Activated CD4-positive, alpha-beta T cell treated with anti-CD3 and anti-CD28 coated beads, Interleukin-2, amount 10 ng/mL, durations not matched to agents 24 days and 14 days (primary cell): Measurements from ENCODE around the gene FRMD1. TPM values are rescaled to one million over a fixed set of nuclear protein-coding genes. Genes with fewer than 3 reads are reported as not detected.

Source experiments
- DNase-seq: peaks from one replicate; pipeline ENCODE4 v3.0.0; 2022
- H3K27ac Mint-ChIP-seq: one replicate; pipeline ENCODE4 v1.8.0; 2022; ENCODE audit warnings: mild to moderate bottlenecking, mixed read lengths
- H3K27me3 Mint-ChIP-seq: one replicate; pipeline ENCODE4 v1.8.0; 2022; ENCODE audit warnings: mixed read lengths
- H3K36me3 Mint-ChIP-seq: one replicate; pipeline ENCODE4 v1.8.0; 2022; ENCODE audit warnings: low read depth, mild to moderate bottlenecking, mixed read lengths
- H3K4me1 Mint-ChIP-seq: one replicate; pipeline ENCODE4 v1.8.0; 2021; ENCODE audit warnings: mixed read lengths
- H3K4me3 Mint-ChIP-seq: one replicate; pipeline ENCODE4 v1.8.0; 2022; ENCODE audit warnings: mild to moderate bottlenecking, moderate library complexity, mixed read lengths
- H3K9me3 Mint-ChIP-seq: one replicate; pipeline ENCODE4 v1.8.0; 2021; ENCODE audit warnings: mixed read lengths
- intact Hi-C: fragments of 100-400 bp; cut with micrococcal nuclease; formaldehyde crosslinking; loops from one replicate; pipeline ENCODE4 v1.15.1; 2023
- total RNA-seq: library from RNA; stranded (reverse); gene quantifications from 2 replicates; pipeline ENCODE4 v1.2.3, GENCODE V29; 2022

The FRMD1 gene
- not detected in 2 replicates for total RNA-seq

DNA sequence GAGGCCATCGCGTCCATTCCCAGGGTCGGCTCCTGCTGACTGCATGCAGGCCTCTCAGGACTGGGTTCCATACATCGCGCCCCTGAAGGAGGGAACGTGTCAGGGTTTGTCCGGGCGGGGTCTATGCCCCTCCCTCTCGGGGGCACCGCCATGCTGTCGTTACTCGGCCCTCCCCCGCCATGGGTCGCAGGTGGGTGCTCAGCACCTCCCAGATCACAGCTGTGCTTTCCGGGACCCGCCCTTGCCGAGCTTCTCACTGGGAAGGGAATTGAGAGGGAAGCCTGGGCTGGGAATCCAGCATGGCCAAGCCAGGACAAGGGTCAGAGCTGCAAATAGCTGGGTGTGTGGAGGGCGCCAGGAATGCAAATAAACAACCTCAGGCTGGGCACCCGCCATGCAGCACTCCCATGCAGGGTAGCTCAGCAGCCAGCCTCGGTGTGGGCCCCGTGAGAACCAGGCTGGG is at the start of gene FRMD1:
Gene FRMD1, minus strand, starts transcription at position 270 of the 463 bp plus-strand sequence. Its CDS starts 118 bp downstream, at position 152.
- Mint-ChIP-seq H3K27ac (no peak within 1 kb of the TSS), H3K4me3 (no peak within 1 kb of the TSS), H3K36me3 (no peaks in the 10 kb centered on the region), H3K9me3 (no peaks in the 10 kb centered on the region), H3K27me3 (no peaks in the 10 kb centered on the region), H3K4me1 (no peaks in the 10 kb centered on the region)
- no peak for DNase-seq
- intact Hi-C loops, result no loop called here

DNA sequence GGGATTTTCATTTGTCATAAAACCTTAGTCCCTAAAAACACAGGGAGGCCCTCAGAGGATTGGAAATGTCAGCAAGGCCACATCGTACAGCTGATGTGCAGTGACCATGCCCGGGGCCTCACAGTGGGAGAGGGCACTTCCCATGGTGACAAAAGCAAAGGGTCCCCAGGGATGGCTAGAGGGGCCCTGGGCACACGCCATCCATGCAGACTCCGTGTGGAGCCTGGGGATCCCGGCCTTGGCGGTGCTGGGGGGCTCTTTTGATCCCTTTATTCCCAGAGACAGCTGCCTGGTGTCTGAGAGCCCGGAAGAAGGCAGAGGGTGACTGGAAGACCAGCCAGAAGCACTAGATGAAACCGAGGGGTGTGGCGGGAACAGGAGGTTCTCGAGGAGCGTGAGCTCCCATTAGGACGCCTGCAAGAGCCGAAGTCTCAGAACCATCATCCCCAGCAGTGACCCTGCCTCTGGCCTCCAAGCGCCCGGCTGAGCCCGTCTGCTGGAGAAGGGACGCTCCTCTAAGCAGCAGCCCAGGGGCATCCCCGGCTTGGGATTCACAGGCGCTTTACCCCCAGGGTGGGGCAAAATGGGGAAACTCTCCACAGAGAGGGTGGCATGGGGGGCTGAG is 49.1 kb upstream of the FRMD1 start:
- H3K4me1 Mint-ChIP-seq, result no peaks in the 10 kb centered on the region
- H3K9me3 Mint-ChIP-seq, result peaks cover under 1% of the 10 kb centered on the region
- no peak overlapping the region for H3K4me3 Mint-ChIP-seq
- no peaks in the 10 kb centered on the region for H3K36me3 Mint-ChIP-seq
- H3K27ac Mint-ChIP-seq, result no peak overlapping the region
- intact Hi-C loops, result no loop called here
- H3K27me3 Mint-ChIP-seq, result peaks cover 12% of the 10 kb centered on the region
- DNase-seq, result no peak

DNA sequence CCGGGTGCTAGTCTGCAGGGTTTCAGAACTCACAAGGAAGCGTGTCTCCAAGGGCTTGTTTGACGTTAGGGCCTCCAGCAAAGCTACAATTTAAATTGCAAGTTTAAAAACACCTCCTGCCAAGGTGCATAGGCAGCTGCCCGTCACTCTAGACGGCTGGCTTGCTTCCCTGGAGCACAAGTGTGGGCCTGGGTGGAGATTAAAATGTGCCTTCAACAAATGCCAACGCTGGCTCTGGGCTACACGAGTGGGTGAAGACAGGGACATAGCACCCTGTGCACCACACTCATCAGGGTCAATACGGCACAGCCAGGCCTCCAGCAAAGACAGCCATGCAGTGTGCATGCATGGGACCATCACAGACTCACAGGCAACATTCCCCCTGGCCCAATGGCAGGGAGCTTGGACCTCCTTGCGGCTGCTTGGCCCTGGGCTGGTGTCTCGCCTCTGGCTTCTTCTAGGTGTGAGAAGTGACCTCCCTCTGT is 48.4 kb upstream of the FRMD1 start:
- H3K4me3 Mint-ChIP-seq, result no peak overlapping the region
- H3K36me3 Mint-ChIP-seq, result no peaks in the 10 kb centered on the region
- no peaks in the 10 kb centered on the region for H3K4me1 Mint-ChIP-seq
- peaks cover 8% of the 10 kb centered on the region for H3K27me3 Mint-ChIP-seq
- DNase-seq, result no peak
- no peak overlapping the region for H3K27ac Mint-ChIP-seq
- peaks cover 5% of the 10 kb centered on the region for H3K9me3 Mint-ChIP-seq
- intact Hi-C loops, result no loop called here

DNA sequence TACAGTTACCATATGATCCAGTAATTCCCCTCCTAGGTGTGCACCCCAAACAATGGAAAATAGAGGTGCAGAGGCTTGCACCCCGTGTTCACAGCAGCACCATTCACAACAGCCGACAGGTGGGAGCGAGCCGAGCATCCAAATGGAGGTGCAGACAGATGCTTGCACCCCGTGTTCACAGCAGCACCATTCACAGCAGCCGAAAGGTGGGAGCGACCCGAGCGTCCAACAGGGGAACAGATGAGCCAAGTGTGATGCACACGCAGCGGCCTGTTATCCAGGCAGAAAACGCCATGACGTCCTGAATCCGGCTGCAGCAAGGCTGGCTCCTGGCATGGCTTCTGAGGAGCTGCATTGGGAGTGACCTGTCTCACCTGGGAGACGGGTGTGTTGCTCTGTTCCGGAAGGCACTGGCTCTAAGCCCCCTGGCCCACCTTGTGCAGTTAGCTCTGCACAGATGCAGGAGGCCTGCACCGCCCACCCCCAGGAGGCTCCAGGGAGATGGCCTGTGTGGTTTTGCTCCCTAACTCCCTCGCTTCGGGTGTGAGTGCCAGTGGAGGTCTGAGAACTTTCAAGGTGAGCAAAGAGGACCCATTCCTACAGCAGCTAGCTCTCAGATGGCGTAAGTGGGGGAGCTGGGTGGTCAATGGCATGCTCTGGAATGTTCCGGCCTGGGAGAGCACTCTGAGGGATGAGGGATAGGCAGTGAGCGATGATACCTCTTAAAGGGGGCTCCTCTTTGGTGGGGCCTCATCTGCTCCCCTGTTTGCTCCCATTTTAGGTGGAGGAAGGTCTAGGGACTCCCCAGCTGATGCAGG is 47.8 kb upstream of the FRMD1 start:
- no peak overlapping the region for H3K4me3 Mint-ChIP-seq
- H3K36me3 Mint-ChIP-seq, result no peaks in the 10 kb centered on the region
- no peak for DNase-seq
- H3K27ac Mint-ChIP-seq, result no peak overlapping the region
- intact Hi-C loops, result no loop called here
- peaks cover 6% of the 10 kb centered on the region for H3K27me3 Mint-ChIP-seq
- H3K9me3 Mint-ChIP-seq, result peaks cover 5% of the 10 kb centered on the region
- H3K4me1 Mint-ChIP-seq, result no peaks in the 10 kb centered on the region

DNA sequence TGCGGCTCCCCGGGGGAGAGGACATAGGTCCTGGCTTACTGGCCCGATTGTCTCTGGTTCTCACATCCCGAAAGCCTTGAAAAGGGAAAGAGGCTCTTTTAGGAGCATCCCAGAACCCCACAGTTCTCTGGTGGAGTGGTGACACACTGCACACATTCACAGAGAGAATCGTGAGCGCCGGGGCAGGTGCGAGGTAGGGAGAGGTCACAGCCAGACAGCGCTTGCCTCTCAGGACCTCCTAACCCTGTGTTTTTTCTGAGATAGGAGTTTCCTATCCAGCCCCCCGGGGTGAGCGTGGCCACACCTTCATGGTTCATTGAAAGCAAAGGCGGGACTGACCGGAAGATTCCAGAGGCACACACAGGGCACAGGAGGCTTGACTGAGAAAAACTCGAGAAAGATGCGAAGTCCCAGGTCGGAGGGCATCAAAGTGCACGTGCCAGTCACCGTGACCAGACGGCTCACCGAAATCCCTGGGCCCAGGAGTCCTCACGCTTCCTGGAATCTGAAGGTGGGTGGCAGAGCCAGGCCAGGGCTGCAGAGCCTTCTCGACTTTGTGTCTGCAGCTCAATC is 46.5 kb upstream of the FRMD1 start:
- Mint-ChIP-seq H3K27ac (no peak overlapping the region), H3K4me1 (peaks cover 2% of the 10 kb centered on the region), H3K4me3 (no peak overlapping the region), H3K27me3 (no peaks in the 10 kb centered on the region), H3K9me3 (peaks cover 5% of the 10 kb centered on the region), H3K36me3 (no peaks in the 10 kb centered on the region)
- intact Hi-C loops, result no loop called here
- DNase-seq, result no peak

DNA sequence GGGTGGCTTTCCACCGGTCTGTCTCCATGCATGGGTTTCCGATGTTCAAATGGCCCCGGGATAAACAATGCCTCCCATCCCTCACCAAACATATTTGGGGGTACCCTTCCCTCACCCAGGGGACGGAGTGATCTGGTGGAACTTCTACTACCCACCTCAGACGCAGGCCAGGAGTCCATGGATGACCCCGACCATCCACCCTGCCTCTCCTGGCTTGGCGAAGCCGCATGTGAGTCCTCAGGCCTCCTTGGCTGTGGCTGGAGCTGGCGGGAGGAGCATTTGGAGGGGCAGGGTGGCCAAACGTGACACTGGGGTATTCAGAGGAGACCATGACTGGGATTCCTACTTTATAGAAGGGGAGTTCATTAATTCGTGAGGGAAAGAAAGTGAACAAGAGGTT is 45.9 kb upstream of the FRMD1 start:
- Mint-ChIP-seq H3K27me3 (no peaks in the 10 kb centered on the region), H3K4me3 (no peak overlapping the region), H3K27ac (no peak overlapping the region), H3K36me3 (no peaks in the 10 kb centered on the region), H3K4me1 (peaks cover 2% of the 10 kb centered on the region), H3K9me3 (peaks cover 5% of the 10 kb centered on the region)
- DNase-seq, result no peak
- intact Hi-C loops, result no loop called here

DNA sequence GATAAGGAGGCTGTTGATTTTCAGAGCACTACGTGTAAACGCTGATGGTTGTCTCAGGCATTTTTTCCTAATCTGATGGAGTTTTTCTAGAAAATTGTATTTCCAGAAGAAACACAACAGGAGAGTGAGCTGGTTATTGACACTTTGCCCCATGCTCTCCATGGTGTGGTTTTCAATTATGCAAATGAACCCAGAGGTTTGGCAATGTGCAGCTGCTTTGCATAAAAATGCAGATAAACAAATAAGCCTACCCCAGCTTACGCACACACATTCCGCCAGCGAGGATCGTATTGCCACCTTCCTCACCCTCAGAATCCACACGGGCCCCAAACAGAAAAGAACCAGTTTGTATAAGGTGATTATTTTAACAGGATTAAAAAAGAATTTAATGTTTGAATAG is 45.1 kb upstream of the FRMD1 start:
- H3K27ac Mint-ChIP-seq, result no peak overlapping the region
- H3K27me3 Mint-ChIP-seq, result no peaks in the 10 kb centered on the region
- peaks cover 2% of the 10 kb centered on the region for H3K4me1 Mint-ChIP-seq

DNA sequence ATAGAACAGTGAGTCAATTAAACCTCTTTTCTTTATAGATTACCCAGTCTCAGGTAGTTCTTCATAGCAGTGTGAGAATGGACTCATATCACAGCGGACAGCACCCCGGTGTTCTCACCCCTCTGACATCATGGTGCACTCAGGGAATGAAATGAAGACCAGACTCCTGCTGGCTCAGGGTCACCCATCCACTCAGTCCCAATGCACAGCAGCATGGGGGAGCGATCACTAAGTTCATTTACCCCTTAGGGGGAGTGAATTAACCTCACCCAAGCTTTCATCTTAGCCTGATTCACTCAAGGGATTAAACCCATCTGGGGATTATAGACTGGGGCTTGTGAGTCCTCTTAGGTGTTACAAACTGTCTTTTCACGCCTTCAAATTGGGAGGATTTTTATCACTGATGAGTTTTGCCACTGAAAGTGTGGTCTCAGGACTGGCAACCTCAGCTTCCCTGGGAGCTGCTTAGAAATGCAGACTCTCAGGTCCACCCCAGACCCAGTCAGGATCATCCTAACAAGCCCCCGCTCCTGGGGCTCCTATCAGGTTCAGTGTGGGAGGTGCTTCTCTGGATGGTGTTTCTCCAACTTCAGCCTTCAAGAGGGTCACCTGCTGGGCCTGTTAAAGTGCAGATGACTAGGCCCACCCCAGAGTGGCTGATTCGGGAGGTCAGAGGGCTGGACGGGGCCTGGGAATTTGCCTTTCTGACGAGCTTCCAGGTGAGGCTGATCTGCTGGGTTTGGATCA is 44.3 kb upstream of the FRMD1 start:
- Mint-ChIP-seq H3K27me3 (no peaks in the 10 kb centered on the region), H3K9me3 (peaks cover 5% of the 10 kb centered on the region), H3K27ac (no peak overlapping the region), H3K4me1 (peaks cover 2% of the 10 kb centered on the region), H3K36me3 (no peaks in the 10 kb centered on the region), H3K4me3 (no peak overlapping the region)
- DNase-seq, result no peak
- intact Hi-C loops, result no loop called here

More for the DNA sequence above, 45.1 kb upstream of the FRMD1 start:
- DNase-seq, result no peak
- intact Hi-C loops, result no loop called here
- no peak overlapping the region for H3K4me3 Mint-ChIP-seq
- peaks cover 5% of the 10 kb centered on the region for H3K9me3 Mint-ChIP-seq
- no peaks in the 10 kb centered on the region for H3K36me3 Mint-ChIP-seq

DNA sequence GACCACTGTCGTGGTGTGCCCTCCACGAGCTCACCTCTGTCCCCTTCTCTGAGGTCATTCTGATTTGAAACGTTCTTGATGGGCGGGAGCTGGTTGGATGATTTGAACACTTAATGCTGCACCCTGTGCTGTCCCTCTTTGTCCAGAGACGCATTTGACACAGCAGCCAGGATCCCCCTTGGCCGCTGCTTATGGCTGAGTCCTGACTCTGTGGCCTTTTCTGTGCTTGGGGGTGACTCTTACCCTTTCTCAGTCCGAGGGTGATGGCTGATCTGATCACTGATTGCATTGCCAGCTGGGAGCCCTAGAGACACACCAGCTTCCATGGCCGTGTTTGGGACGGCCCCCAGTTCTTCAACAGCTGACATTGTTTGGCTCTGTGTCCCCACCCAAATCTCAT is 43.5 kb upstream of the FRMD1 start:
- H3K4me3 Mint-ChIP-seq, result no peak overlapping the region
- peaks cover 5% of the 10 kb centered on the region for H3K9me3 Mint-ChIP-seq
- H3K36me3 Mint-ChIP-seq, result no peaks in the 10 kb centered on the region
- no peak overlapping the region for H3K27ac Mint-ChIP-seq
- intact Hi-C loops, result no loop called here
- peaks cover 2% of the 10 kb centered on the region for H3K4me1 Mint-ChIP-seq
- no peaks in the 10 kb centered on the region for H3K27me3 Mint-ChIP-seq
- DNase-seq, result no peak

DNA sequence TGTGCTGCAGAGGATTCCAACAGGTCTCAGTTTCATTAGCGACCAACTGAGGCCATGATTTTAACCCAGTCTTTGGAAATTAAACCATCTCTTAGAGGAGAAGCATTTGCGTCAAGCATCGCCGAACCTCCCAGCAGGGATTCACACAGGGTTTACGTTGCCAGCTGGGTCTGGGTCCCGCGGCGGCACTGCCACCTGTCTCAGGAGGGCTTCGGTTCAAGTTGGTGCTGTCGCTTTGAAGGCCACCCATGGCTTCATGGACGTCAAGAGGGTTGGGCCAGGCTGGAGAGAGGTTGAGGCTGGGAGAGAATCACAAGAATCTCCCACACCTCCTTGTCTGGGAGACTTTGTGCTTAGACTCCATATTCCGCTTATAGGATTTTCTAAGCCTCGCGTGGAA is 43.0 kb upstream of the FRMD1 start:
- H3K27ac Mint-ChIP-seq, result no peak overlapping the region
- H3K4me1 Mint-ChIP-seq, result peaks cover 2% of the 10 kb centered on the region
- DNase-seq, result no peak
- intact Hi-C loops, result no loop called here
- no peaks in the 10 kb centered on the region for H3K27me3 Mint-ChIP-seq
- no peaks in the 10 kb centered on the region for H3K36me3 Mint-ChIP-seq
- H3K9me3 Mint-ChIP-seq, result peaks cover 5% of the 10 kb centered on the region
- no peak overlapping the region for H3K4me3 Mint-ChIP-seq

DNA sequence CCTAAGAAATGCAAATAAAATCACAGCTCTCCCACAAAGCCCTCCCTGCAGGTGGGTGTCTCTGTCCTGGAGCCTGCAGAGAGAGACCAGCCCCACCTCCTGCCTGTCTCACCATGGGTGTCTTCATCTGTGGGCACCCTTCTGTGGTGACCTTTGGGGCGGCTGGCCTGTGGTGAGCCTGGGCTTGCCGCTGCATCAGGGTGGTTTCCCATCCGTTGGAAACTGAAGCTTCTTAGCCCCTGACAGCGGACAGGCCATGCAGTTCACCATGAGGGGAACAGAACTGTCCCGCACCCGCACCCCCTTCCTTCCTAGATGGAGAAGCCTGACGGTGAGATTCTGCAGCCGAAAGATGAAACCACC is 42.3 kb upstream of the FRMD1 start:
- intact Hi-C loops, result no loop called here
- peaks cover 2% of the 10 kb centered on the region for H3K4me1 Mint-ChIP-seq
- peak overlapping the region; percentile 5 for H3K27ac Mint-ChIP-seq
- no peaks in the 10 kb centered on the region for H3K36me3 Mint-ChIP-seq
- H3K27me3 Mint-ChIP-seq, result no peaks in the 10 kb centered on the region
- H3K9me3 Mint-ChIP-seq, result peaks cover 5% of the 10 kb centered on the region
- H3K4me3 Mint-ChIP-seq, result no peak overlapping the region
- no peak for DNase-seq

DNA sequence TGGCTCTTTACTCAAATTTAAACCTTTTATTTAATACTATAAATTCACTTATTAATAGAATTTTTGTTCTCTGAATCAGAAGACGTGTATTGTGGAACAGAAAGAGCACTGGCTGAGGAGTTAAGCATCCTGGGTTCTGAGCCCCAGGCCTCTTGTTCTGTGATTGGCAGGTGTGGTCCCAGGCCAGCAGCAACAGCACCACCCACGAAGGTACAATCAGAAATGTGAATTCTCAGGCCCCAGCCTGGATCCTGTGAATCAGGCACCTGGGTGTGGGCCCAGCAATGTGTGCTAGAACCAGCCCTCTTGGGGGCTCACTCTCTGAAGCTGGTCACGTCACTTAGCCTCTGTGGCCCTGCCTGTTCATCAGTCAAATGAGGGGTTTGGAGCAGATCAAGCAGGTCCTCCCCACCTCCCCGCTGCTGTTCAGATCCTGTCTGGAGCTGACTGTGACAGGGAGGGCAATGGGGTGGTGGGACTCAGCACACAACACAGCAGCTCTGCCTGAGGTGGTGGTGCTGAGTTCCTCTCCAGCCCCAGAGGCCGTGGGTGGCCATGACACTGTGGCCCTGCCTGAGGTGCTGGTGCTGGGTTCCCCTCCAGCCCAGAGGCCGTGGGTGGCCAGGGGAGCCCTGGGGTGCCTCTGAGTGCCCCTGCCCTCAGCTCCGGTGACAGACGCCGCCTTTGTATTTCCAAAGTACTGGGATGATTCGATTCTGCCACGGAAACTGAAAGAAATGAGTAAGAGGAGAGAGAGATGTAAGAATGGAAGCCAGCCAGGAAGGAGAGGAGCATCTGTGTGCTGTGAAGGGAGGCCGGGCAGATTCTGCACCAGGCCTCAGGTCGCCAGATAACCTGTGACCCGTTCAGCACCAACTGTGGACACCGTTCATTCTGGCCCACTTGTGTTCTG is 41.6 kb upstream of the FRMD1 start:
- Mint-ChIP-seq H3K27ac (peak overlapping the region; percentile 77), H3K9me3 (peaks cover 6% of the 10 kb centered on the region), H3K4me3 (no peak overlapping the region), H3K27me3 (no peaks in the 10 kb centered on the region), H3K4me1 (peaks cover 2% of the 10 kb centered on the region), H3K36me3 (no peaks in the 10 kb centered on the region)
- intact Hi-C loops, result no loop called here
- no peak for DNase-seq

DNA sequence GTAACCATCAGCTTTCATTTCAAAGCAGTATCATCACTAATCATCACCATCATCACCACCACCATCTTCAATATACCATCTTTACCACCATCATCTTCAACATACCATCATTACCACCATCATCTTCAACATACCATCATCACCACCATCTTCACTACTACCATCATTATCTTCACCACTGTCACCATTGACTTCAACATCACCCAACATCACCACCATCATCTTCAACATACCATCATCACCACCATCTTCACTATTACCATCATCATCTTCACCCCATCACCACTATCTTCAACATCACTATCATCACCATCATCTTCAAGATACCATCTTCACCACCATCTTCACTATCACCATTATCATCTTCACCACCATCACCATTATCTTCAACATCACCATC is 40.5 kb upstream of the FRMD1 start:
- intact Hi-C loops, result no loop called here
- DNase-seq, result no peak
- Mint-ChIP-seq H3K9me3 (peaks cover 9% of the 10 kb centered on the region), H3K27me3 (no peaks in the 10 kb centered on the region), H3K4me3 (no peak overlapping the region), H3K4me1 (peaks cover 2% of the 10 kb centered on the region), H3K36me3 (no peaks in the 10 kb centered on the region), H3K27ac (no peak overlapping the region)
